CD1c-positive myeloid dendritic cell (primary cell): ENCODE data around the gene ADI1.
"Not testable (repeated sequence)": the region's sequence is repeated elsewhere in the genome, so short reads cannot be mapped to it uniquely, and the experiment has no call there.

Source experiments
- DNase-seq: peaks from one replicate; pipeline ENCODE4 v3.0.0-alpha.2; 2016; ENCODE audit errors: extremely low spot score

ADI1 gene

DNA sequence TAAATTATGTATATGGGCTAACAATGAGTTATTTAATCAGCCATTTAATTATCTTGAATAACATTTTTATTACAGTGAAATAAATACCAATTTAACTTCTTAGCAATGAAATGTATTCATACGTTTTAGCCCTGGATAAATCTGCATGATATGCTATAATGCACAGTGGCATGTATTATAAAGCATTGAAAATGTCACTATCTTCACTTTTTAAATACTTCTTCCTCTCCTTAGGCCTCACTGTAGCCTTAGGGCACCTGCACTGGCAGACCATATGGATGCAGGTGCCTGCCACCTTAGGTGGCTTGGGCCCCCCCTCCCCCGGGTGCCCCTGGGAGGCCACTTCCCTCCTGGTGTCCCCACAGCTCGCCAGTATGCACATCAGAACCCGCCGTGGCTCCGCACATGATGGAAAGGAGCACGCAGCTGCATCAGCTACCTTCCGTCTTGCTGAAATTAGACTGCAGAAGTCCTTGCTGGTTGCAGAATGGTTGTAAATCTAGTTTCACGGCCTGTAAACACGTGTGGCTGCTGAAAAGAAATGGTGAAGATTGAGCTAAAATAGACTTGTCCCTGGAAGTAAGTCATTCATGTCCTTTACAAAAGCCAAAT lies 56.7 kb downstream of the ADI1 start:
- DNase-seq = no peak

DNA sequence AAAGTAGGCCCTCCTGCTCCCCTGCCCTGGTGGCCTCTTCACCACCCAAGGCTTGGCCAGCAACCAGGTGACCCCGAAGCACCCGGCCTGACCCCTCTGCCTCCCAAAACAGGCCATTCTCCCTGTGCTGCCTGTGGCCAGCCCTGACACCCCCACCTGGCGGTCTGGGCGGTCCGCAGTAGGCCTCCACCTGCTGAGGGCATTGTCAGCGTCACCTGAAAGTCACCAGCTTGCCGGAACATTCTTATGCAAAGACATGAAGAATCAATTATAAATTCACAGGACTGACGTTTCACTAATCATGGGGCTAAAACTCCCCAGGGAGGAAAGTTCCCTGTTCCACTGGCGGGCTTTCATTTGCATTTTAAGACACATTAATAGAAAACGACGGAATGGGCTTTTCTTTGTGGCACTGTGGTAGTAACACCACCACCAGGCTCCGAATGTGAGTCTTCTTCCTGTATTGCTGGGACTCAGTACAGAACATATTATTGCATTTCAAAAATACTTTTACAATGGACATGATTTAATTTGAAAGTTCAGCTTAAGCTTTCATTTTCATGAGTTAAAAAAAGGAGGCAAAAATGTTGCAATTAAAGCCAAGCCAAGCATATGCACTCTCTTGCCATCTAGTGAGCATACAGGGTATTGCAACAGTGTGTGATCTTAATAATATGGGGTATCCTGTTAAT lies 57.4 kb downstream of the ADI1 start:
- peak; percentile 66 for DNase-seq

DNA sequence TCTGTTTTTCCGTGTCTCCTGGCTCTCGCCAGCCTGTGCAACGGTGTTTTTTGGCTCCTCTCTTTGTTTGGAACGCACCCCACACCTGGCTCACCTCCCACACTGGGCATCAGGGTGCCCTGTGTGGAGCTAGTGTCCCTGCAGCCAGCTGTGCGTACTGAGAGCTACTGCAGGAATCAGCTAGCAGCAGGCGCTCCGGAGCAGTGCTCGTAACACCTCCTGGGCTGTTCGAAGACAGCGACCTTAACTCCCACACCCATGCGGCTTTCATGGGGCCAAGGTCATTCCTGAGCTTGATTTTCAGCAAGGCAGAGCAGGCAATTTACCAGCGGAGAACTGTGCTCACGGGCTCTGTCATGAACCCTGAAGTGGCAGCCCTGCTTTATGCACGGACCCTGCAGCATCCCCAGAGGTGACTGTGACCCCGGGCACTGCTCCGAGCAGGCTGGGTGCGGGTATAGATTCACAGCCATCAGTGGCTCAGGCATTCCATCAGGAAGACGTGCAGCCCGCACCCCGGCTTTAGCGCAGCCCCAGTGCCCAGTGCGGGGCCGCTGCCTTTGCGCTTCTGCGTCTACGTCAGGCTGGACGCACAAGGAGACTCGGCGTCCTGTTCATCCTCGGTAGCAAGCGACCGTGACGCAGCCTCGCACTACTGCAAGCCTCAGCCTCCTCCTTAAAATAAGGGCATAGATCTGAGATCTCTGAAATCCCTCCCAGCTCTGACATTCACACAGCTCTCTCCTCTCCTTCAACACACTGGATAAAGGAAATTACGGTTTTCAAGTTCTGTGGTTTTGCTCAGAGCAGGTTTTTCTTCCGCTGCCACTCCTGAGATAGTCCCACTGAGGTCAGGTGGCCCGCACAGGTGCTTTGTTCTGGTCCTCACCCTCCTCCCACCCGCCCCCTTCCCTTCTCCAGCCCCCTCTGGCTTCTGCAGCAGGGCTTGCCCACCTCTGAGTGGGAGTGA lies 58.2 kb downstream of the ADI1 start:
- no peak for DNase-seq

DNA sequence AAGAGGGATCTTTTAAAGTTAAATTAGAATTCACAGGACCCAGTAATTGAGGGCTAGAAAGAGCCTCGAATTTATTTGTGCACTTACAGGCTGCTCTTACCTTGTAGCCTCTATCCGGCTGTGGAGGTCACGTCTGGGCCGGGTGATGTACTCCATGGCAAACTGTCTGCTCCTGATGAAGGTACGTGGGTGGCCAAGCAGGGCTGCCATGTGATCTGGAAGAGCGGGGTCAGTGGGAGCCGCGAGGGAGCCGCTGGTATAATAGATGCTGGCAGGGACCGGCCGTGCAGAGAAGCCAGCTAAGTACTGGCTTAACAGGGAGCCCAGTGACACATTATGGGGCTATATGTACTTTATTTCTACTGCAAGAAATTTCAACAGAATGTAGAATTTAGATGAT lies 59.2 kb downstream of the ADI1 start:
- DNase-seq = no peak

DNA sequence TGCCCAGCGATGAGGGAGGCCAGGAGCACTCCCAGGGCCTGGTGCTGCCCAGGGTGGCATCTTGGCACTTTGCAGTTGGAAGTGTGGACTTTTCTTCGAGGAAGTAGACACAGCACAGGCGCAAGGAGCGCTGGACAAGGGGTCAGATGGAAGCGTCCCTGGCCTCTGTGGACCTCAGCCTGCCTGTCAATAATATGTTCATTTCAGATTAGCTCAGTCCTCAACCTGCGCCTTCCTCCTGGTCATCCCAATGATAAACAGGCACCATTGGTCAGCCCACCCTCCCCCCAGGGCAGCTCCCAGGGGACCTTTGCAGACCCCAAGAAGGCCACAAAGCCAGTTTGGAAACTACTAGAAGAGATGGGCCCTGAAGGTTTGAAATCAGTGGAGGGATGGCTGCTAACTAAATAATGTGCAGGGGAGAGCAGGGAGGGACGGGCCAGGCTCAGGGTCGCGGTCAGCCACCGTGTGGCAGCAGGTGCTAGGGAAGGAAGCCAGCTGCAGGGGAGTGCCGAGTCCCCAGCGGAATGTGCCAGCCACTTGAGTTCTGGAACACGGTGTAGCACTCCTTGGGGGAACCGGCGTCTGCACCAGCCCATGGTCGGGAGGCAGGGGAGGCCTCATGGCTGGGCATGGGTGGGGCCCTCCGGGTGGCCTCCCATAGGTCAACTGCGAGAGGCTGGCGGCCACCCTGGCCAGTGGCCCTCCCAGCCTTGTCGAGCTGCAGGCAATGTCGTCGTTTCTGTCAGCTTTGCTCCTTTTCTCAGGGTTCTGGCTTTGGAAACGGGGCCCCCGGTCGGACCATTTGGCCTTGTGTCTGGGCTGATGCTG lies 59.9 kb downstream of the ADI1 start:
- no peak for DNase-seq

DNA sequence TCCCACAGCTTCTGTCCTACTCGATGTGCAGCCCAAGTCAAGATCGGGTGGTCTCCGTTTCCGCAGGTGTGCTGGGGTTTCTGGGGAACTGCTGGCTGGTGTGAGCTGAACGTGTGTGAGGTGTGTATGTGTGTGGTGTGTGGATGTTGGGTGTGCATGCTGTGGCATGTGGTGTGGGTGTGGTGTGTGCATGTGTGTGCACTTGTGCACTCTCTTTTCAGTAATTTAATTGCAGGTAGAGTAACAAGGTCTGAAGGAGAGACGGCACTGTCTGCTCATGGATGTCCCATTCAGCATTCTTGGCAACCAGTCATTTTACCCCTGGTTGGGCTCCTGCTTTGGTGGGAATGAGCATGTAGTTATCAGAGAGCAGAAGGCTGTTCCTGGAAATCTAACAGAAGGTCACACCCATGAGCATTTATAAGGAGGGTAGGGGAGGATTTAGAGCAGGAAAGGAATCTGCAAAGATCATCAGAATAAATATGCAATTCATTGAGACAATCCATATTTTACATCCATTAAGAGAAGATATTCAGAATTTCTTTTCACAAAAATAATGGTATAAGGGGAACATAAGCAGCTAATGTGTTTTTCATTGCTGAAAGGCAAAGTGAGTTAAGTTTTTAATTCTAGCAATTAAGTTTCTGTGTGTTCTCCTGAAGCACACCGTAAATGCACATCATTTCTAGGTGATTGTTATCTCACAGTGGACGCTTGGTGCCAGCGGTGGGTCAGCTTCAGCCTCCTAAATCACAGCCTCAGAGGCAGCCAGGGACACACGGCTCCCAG lies 60.7 kb downstream of the ADI1 start:
- DNase-seq = no peak

DNA sequence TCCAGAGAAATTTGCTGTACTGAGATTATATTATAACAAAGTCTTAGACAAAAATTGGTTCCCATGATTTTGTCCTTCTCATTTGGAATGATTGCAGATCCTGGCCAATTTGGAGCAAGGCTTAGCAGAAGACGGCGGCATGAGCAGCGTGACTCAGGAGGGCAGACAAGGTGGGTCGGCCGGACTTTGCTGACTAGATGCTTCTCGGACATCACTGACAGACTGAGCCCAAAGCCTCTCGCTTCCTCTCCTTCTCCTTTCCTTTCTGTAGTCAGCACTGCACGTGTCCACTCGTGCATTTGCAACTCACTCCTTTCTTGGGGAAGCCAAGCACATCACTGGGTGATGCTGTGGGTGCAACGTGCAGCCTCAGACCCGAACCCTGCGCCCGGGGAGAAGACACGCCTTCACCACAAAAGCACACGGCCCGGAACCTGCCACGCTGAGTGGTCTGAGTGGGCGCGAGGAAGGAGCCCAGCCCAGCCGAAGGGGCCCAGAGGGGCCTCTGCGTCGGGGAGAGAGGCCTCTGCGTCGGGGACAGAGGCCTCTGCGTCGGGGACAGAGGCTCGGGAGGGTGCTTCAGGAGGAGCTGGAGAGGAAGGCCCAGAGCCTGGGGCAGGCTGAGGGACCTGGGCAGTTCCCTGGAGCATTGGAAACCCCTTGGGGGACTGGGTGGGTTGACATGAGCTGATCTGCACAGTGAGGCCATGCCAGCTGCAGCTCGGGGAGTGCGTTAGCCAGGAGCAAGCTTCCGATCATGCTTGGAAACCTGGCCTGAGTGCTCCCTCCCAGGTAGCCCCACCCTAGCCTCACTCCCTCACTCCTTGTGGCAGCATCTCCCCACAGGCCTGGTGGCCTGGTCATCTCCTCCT lies 61.6 kb downstream of the ADI1 start:
- no peak for DNase-seq

DNA sequence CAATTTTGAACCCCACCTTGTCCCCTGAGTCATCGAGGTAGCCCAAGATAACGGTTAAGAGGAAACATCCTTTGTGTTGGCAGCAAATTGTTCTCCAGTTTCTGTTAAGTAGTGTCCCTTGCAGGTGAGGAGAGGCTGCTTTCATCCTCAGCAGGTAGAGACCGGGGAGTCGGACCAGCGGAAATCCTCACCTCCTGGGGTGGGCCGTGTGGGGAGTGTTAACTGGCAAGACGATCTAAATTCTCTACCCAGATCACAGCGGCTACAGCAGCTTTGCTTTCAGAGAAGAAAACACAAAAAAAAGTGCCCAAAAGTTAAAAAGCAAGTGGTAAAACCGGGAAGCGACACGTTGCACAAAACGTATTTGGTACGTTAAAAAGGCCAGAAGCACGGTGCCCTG lies 63.2 kb downstream of the ADI1 start:
- DNase-seq = no peak

DNA sequence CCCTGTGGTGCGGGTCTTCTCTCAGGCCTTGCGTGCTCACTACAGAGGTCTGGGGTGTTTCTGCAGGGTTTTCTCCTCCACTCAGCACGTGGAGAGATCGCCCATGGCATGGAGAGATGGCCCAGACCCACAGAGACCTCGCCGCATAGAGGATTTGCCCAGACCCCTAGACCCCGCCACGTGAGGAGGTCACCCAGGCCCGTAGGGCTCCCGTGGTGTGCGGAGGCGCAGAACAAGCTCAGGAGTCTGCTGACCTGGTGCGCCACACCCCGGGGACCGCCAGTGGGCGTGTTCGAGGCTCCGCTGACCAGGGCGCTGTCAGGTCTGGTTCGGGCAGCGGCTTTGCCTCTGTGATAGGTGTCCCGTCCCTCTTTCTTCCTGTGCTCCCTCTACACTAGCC lies 64.5 kb downstream of the ADI1 start:
- DNase-seq = no peak

DNA sequence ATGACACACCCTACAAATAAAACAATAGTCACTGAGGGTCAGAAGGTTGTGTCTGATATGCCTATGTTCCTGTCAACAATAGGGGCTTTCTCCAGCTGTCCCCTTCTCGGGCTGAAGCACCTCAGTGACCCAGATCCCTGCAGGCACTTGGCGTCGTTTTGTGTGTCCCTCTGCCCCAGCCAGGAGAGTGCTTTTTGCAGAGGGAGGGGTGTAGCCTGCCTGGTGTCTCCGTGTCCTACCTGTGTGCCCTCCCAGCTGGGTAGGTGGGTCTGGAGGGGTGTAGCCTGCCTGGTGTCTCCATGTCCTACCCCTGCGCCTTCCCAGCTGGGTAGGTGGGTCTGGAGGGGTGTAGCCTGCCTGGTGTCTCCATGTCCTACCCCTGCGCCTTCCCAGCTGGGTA lies 65.3 kb downstream of the ADI1 start:
- DNase-seq = not testable (repeated sequence)

DNA sequence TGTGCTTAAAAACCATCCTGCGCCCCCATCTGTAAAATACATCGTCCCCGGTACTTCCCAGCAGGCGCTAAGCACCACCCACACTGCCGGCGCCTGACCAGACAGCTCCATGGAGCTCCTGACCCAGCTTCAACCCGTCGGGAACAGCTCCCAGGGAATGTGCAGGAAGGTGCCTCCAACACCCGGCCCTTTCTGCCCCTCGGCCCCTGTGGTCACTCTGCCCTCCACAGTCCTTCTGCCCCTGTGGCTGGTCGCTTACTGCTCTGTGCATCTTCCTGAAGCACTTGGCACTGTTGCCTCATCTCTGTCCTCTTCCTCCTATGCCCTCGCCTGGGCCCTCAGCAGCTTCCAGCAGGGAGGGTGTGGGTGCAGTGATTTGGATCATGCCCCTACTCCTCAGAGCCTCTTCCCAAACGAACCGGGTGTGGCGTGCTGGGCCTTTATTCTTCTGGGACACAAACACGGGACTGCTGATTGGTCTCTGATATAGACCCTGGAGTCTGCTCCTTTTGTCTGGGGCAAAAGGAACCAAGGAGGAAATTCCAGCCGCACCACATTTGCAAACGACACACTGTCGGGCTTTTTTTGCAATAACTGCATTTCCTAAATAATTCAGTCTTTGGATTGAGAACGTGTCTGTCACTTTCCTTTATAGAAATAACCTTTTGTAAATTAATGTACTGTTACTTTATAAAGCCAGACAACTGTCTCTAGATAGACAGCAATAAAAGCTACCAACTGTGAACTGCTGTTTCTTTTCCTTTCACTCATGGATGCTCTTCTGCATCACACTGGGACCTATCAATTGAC lies 65.9 kb downstream of the ADI1 start:
- DNase-seq = no peak

DNA sequence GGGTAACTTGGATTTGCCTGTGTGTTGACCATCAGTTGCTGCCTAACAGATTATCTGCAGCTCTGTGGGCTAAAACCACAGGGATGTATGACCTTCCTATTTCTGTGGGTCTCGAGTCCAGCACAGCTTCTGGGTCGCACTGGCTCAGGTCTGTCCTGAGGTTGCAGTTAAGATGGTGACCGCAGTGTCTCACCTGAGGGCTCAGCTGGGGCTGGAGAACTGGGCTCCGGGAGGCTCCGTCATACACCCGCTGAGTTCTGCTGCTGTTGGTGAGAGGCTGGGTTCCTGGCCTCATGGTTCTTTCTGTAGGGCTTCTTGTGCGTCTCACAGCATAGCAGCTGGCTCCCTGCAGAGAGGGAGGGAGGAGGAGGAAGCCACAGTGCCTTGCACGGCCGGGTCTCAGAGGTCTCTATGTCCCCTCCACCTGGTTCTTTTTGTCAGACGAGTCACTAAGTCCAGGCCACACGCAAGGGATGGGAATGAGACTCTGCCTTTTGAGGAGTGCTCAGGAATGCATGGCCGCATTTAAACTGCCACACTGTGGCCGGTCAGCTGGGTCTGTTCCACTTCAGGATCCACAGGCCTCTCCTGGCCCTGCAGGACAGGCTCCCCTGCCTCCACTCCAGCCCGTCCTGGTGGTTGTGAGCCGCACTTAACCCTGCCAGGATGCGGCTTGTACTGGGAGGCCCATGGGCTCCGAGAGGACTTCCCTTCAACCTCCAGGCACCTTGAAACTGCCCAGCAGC lies 67.2 kb downstream of the ADI1 start:
- DNase-seq = no peak

DNA sequence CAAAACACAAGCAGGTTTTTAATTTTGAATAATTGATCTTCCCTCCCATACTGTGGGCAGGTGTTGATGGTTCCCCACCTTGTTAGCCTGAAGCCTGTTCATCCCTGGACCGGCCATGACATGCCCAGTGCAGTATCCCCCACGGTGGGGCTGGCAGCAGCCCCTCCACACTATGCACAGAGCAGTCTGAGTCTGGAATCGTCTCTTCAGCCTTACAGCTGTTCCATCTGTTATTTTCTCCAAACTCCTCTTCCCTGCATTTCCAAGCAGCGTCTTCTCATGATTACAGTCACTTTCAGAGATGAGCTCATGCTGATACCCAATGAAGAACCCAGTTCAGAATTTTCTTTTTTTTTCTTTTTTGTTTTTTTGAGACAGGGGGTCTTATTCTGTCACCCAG lies 68.2 kb downstream of the ADI1 start:
- DNase-seq = no peak

DNA sequence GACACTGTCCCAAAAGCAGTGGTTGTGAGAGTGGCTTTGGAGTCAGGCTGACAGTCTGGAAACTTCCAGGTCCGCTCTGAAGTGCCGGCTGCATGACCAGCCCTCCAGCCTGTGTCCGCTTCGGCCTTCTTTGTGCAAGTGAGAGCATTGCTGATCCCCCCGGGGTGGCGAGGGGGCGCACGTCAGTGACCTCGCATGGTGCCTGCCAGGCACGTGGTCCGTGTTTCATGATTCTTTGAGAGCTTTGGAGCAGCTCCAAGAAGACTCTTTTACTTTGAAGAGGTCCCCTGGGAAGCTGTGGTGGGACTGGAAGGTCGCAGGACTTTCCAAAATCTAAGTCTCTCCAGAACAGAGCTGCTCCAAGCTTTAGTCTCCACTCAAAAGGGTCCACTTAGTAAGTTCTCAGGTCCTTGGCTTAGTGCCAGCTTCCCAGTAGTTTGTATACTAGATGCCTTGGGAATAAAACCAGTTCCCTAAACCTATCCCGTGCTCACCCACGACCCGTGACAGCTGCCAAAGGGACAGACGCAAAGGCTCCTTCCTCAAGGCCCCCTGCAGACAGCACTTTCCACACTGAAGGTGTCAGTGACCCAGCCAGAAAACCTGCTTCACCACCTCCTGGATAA lies 68.8 kb downstream of the ADI1 start:
- no peak for DNase-seq

DNA sequence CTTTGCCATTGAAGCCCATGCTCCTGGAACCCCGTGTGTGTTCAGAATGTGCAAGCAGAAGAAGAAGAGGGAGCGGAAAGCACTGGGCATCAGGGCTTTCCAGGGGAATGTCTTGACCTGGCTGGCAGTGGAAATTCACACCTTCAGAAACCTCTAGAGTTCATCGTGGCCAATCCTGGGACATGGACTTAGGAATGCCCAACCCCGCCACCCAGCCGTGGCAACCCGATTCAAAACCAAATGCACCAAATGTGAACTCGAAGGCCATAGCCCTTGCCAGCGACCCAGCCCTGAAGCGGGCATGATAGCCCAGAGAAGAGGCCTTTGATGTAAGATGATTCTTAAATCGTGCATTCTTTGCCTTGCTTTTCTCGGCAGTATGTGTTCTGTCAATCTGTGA lies 69.4 kb downstream of the ADI1 start:
- no peak for DNase-seq

DNA sequence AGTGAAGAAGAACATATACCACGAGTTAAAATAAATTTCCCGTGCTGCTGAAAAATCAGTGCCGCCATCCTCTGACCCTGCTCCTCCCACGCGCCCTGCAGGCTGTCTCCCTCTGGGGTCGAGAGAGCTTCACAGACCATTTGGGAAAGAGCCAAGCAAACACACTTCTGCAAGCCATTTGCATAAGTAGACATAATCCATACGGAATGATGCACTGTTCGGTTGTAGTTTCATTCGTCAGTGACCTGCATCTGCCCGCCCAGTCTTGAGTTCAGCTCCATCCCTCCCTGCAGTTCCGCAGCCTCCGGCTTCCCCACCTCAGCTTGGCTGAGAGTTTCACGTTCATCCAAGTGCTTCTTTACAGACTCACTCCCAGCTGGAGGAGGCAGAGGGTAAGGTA lies 70.2 kb downstream of the ADI1 start:
- DNase-seq = no peak

DNA sequence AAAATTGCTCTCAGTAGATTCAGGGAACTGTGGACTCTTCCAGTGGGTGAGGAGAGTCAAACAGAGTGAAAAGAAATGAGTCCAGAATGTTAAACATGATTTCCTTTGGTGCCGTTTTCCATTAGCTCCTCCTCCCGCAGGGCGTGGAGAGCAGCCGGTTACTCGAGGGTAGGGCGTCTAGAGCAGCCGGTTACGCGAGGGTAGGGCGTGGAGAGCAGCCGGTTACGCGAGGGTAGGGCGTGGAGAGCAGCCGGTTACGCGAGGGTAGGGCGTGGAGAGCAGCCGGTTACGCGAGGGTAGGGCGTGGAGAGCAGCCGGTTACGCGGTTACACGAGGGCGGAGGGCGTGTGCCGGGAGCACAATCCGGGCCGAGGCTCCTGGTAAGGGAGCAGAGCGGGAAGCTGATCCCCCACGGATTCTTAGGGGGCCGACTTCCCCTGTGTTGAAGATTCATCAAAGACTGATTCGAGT lies 70.9 kb downstream of the ADI1 start:
- DNase-seq = not testable (repeated sequence)

DNA sequence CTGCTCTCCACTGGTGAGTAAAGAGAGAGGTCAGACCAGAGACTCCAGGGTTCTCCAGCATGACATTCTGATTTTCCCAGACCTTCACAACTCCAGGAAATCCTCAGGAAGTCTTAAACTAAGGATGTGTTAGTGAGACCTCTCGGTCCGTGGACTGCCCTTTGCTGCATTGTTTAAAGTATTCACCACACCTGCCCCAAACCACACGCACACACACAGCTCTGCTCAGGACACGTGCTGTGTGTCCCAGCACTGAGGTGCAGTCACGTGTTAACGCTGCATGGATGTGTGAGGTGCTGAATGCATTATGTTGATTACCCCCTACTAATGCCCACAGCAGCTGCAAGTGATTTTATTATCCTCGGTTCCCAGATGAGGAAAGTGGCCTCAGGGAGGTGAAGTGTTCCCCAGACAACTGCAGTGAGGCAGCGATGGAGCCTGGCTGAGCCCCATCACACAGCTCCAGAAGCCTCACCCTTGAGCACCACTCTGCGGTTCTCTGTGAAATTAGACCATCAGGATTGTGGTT lies 71.5 kb downstream of the ADI1 start:
- DNase-seq = no peak
